Endodermal cell (in vitro differentiated cells): Measurements from ENCODE around the gene TYRO3. TPM values are rescaled to one million over a fixed set of nuclear protein-coding genes. Genes with fewer than 3 reads are reported as not detected.

ENCODE experiments used
- DNase-seq: peaks from one replicate; pipeline ENCODE4 v3.0.0-alpha.2; 2017
- H3K27ac ChIP-seq: 2 replicates; pipeline ENCODE4 v1.5.1; 2013; ENCODE audit warnings: mild to moderate bottlenecking, low read depth, low read length, moderate library complexity
- H3K27me3 ChIP-seq: 2 replicates; pipeline ENCODE4 v1.6.1; 2013; ENCODE audit warnings: mild to moderate bottlenecking, low read length, moderate library complexity; ENCODE audit not compliant: insufficient read depth, control insufficient read depth, poor library complexity, severe bottlenecking
- H3K36me3 ChIP-seq: 2 replicates; pipeline ENCODE4 v1.7.0; 2013; ENCODE audit warnings: mild to moderate bottlenecking, low read length, moderate library complexity; ENCODE audit not compliant: control insufficient read depth, insufficient read depth
- H3K4me1 ChIP-seq: one replicate; pipeline ENCODE4 v1.7.0; 2013; ENCODE audit warnings: low read length; ENCODE audit not compliant: control insufficient read depth, insufficient read depth
- H3K4me3 ChIP-seq: 2 replicates; pipeline ENCODE4 v1.5.1; 2013; ENCODE audit warnings: mild to moderate bottlenecking, low read length, moderate library complexity
- H3K9ac ChIP-seq: 2 replicates; pipeline ENCODE4 v1.6.1; 2013; ENCODE audit warnings: mild to moderate bottlenecking, low read length, moderate library complexity; ENCODE audit not compliant: poor library complexity, severe bottlenecking; ENCODE audit errors: extremely low read depth
- H3K9me3 ChIP-seq: 2 replicates; pipeline ENCODE4 v1.6.1; 2013; ENCODE audit warnings: mild to moderate bottlenecking, low read length, moderate library complexity; ENCODE audit not compliant: control insufficient read depth
- H3K27ac Mint-ChIP-seq: 2 replicates; pipeline ENCODE4 v1.8.0; 2020; ENCODE audit warnings: mixed read lengths
- H3K27me3 Mint-ChIP-seq: 2 replicates; pipeline ENCODE4 v1.8.0; 2021; ENCODE audit warnings: mild to moderate bottlenecking, mixed read lengths; ENCODE audit not compliant: insufficient read depth
- H3K36me3 Mint-ChIP-seq: 2 replicates; pipeline ENCODE4 v1.8.0; 2020; ENCODE audit warnings: low read depth, mixed read lengths
- H3K4me1 Mint-ChIP-seq: 2 replicates; pipeline ENCODE4 v1.8.0; 2020; ENCODE audit warnings: mixed read lengths
- H3K4me3 Mint-ChIP-seq: 2 replicates; pipeline ENCODE4 v1.8.0; 2020; ENCODE audit warnings: mild to moderate bottlenecking, moderate library complexity, mixed read lengths
- H3K9me3 Mint-ChIP-seq: 2 replicates; pipeline ENCODE4 v1.8.0; 2020; ENCODE audit warnings: mild to moderate bottlenecking, mixed read lengths
- CTCF ChIP-seq: fragments of 200-600 bp; sonication (generic); conservative IDR thresholded peaks from 2 replicates; pipeline ENCODE4 v1.5.0; 2021; ENCODE audit warnings: antibody characterized with exemption, mild to moderate bottlenecking
- WGBS, 2 experiments: methylation state at CpG; one replicate each; pipeline versions ENCODE4 v1.1.5 to v1.1.7; 2013; ENCODE audit warnings: missing lambda C conversion rate in 2 of 2, mixed read lengths in 1 of 2; ENCODE audit not compliant: insufficient coverage in 1 of 2, insufficient read length in 1 of 2; 5-methylcytosine and 5-hydroxymethylcytosine counted together
- total RNA-seq, 2 donors: library from RNA; stranded (reverse); fragmentation: NEBNext Ultra II Directional in 1 of 2; extraction: Animal tissue kit (Norgen Biotek cat#: 25700) in 1 of 2; gene quantifications; 2 replicates in 1 of 2; 3 replicates in 1 of 2; pipeline ENCODE4 v1.2.1, GENCODE V29; 2021

The TYRO3 gene
- total RNA-seq, 2 donors from 2014 or later: 293 to 311 TPM

- H3K27ac ChIP-seq: no peak overlapping the region
- 79 to 100% methylated on average over 1 of the region's 1 CpG for WGBS, 2 experiments
- Mint-ChIP-seq H3K36me3 (peaks cover 3% of the 10 kb centered on the region), H3K4me3 (no peak overlapping the region), H3K27ac (no peak overlapping the region), H3K4me1 (peaks cover 14% of the 10 kb centered on the region), H3K27me3 (peaks cover 14% of the 10 kb centered on the region), H3K9me3 (peaks cover 10% of the 10 kb centered on the region)
- no peak for TF ChIP-seq CTCF
- peaks cover 13% of the 10 kb centered on the region for H3K9me3 ChIP-seq
- no peaks in the 10 kb centered on the region for H3K36me3 ChIP-seq
- H3K9ac ChIP-seq: no peak overlapping the region
- no peak overlapping the region for H3K4me3 ChIP-seq
- no peak for DNase-seq
- H3K27me3 ChIP-seq: no peaks in the 10 kb centered on the region
- H3K4me1 ChIP-seq: no peaks in the 10 kb centered on the region
Observed at GRCh38 chr15:41599061-41599460, 40.0 kb downstream of the TYRO3 start.

DNA sequence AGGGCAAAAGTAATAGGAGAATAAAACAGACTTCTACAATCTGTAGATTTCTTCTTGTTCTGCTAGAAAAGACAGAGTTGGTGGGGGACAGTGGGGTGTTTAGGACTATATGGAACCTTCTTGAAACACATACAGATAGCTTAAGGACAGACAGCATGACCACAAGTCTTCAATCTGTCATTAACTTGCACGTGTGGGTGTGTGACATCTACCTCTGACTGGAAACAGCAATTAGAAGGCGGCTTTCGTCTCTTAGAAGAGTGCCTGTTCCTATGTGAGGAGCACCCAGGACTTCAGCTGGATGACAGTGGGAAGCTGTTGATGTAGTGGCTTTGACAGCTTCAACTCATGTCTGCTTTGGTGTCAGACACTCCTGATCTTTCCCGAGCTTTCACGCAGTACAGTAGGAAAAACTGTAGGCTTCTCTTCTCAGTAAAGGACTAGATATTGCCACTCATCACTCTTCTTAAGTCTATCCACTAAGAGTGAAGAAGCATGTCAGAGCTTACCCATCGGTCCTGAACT lies 44.5 kb downstream of the TYRO3 start:
- no peak overlapping the region for H3K4me3 ChIP-seq
- no peak overlapping the region for H3K27ac ChIP-seq
- H3K27me3 ChIP-seq: no peaks in the 10 kb centered on the region
- no peaks in the 10 kb centered on the region for H3K4me1 ChIP-seq
- no peak overlapping the region for H3K4me3 Mint-ChIP-seq
- no peak overlapping the region for H3K27ac Mint-ChIP-seq
- TF ChIP-seq CTCF: no peak
- H3K36me3 ChIP-seq: no peaks in the 10 kb centered on the region
- 89 to 95% methylated on average over 6 of the region's 6 CpGs for WGBS, 2 experiments
- DNase-seq: no peak
- H3K27me3 Mint-ChIP-seq: peaks cover 14% of the 10 kb centered on the region
- H3K9me3 ChIP-seq: peaks cover 13% of the 10 kb centered on the region
- H3K36me3 Mint-ChIP-seq: peaks cover 3% of the 10 kb centered on the region
- H3K9ac ChIP-seq: no peak overlapping the region
- peaks cover 10% of the 10 kb centered on the region for H3K9me3 Mint-ChIP-seq
- H3K4me1 Mint-ChIP-seq: peaks cover 9% of the 10 kb centered on the region

DNA sequence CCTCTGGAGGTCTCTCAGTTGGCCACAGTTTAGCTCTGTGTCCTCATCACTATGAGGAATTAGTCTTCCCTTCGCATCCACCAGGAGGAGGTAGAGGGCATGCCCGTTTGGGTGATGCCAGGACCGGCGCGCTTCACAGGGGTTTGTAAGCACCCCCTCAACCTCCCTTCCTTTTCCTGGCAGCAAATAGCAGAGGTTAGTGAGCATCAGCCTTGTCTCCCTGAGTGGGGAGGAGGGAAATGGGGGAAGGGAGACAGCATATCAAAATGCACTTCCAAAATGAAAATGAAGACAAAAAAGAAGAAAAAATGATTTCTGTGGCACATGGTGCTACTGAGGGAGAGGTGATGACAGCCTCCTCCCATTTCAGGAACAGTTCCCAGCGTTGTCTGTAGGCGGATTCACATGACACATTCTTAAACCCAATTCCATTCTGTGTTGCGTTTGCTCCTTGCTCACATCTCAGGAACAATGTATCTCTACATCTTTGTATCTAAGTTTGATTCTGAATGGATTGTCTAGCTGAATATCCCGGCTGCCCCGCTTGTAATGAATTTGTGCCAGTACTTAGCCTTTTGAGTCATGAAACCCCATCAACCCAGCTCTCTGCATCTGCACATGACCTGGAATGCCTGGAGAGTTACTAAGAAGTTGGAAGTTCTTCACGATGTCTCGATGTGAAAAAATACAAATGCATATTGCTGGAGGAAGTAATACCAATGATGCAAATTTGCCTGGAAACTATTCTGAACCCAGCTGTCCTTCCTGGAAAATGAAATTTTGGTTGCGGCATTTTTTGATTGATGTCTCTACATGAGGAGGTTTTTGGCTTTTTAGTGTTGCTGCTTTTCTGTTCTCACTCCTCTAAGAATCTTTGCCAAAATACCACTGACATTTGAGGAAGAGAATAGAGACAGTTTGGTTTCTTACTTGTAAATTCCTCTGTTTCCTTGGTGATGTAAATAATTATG lies 45.2 kb downstream of the TYRO3 start:
- peaks cover 14% of the 10 kb centered on the region for H3K27me3 Mint-ChIP-seq
- no peaks in the 10 kb centered on the region for H3K4me1 ChIP-seq
- H3K36me3 ChIP-seq: no peaks in the 10 kb centered on the region
- no peak overlapping the region for H3K27ac Mint-ChIP-seq
- no peak overlapping the region for H3K9ac ChIP-seq
- WGBS, 2 experiments: 44 to 46% methylated on average over 5 to 13 of the region's 13 CpGs
- peak; percentile 91 for DNase-seq
- H3K27me3 ChIP-seq: no peaks in the 10 kb centered on the region
- peaks cover 13% of the 10 kb centered on the region for H3K9me3 ChIP-seq
- H3K9me3 Mint-ChIP-seq: peaks cover 9% of the 10 kb centered on the region
- H3K4me1 Mint-ChIP-seq: peaks cover 9% of the 10 kb centered on the region
- H3K4me3 Mint-ChIP-seq: no peak overlapping the region
- H3K27ac ChIP-seq: no peak overlapping the region
- no peak overlapping the region for H3K4me3 ChIP-seq
- H3K36me3 Mint-ChIP-seq: peaks cover 3% of the 10 kb centered on the region
- TF ChIP-seq CTCF: peak; percentile 89
